Upper lobe of left lung (tissue), 4 donors: ENCODE data around the gene CYSRT1.

Source experiments
- CTCF ChIP-seq, 6 experiments: fragments of 450-650 bp in 4 of 6; fragments of 200-600 bp in 2 of 6; sonication (generic) in 2 of 6; IDR thresholded peaks; one replicate each; pipeline ENCODE4 v1.5.1; 2016 to 2019; ENCODE audit warnings: antibody characterized with exemption in 6 of 6
- EP300 ChIP-seq, 4 donors: sonication (generic); formaldehyde crosslinking; IDR thresholded peaks; one replicate each; pipeline ENCODE4 v1.5.1; 2017; ENCODE audit warnings: antibody characterized with exemption in 4 of 4, control low read depth in 2 of 4
- POLR2A ChIP-seq, 4 donors: fragments of 450-650 bp; IDR thresholded peaks; one replicate each; pipeline ENCODE4 v1.5.1; 2016 to 2017; ENCODE audit warnings: antibody characterized with exemption in 4 of 4, mild to moderate bottlenecking in 2 of 4

GRCh38 chr9:137201205-137201868 is 23.6 kb upstream of the CYSRT1 start:
- TF ChIP-seq CTCF (IDR thresholded peaks at IDR 0.05) (no peak), EP300 (IDR thresholded peaks at IDR 0.05) (no peak), POLR2A (IDR thresholded peaks at IDR 0.05) (no peak)
